HCT116 (cell line): ENCODE results near the gene DBNL. TPM values are rescaled to one million over a fixed set of nuclear protein-coding genes. Genes with fewer than 3 reads are reported as not detected.

ENCODE experiments used
- ATAC-seq: fragments of 200-7000 bp; cut with Tn5 transposase; 2 replicates; pipeline ENCODE4 v1.9.1; 2020; ENCODE audit warnings: mild to moderate bottlenecking, moderate library complexity
- BruUV-seq: library from RNA; stranded (reverse); fragments of 400-500 nt; replicated peaks from 2 replicates; lab custom pipeline; 2021; lab: Mats Ljungman, UMichigan
- CTCF ChIA-PET: fragments of 300-600 bp; sonication (Branson Sonifier 250); formaldehyde crosslinking; loops from one replicate; lab custom pipeline; 2021; ENCODE audit warnings: antibody characterized with exemption; lab: Charles Lee
- POLR2A ChIA-PET: fragments of 300-600, 350-600 bp; sonication (Branson Sonifier 250); formaldehyde crosslinking; loops from one replicate; lab custom pipeline; 2021; ENCODE audit warnings: antibody characterized with exemption; lab: Charles Lee
- RAD21 ChIA-PET, 2 experiments: fragments of 300-600 bp; sonication (Branson Sonifier 250); formaldehyde crosslinking; loops; one replicate each; lab custom pipeline; 2023; ENCODE audit warnings: low total read pairs in 2 of 2; ENCODE audit not compliant: uncharacterized antibody in 2 of 2, unreplicated experiment in 2 of 2, low non-redundant PET in 1 of 2; lab: Charles Lee
- DNase-seq: peaks from one replicate; pipeline ENCODE4 v3.0.0-alpha.2; 2010; ENCODE audit warnings: low read depth, low spot score
- H2AFZ ChIP-seq: fragments of 200-600 bp; shearing (Covaris generic), sonication (generic); 2 replicates; pipeline ENCODE4 v1.6.1; 2017; ENCODE audit warnings: low read depth, mixed run types, mixed read lengths, antibody characterized with exemption, low read length; ENCODE audit not compliant: poor library complexity, severe bottlenecking
- H3K27ac ChIP-seq: 2 replicates; pipeline ENCODE4 v1.5.1; 2012; ENCODE audit warnings: low read depth, low read length
- H3K27me3 ChIP-seq: fragments of 200-600 bp; sonication (generic); 2 replicates; pipeline ENCODE4 v1.6.1; 2016; ENCODE audit warnings: mixed run types, low read length, mixed read lengths; ENCODE audit not compliant: insufficient read depth
- H3K36me3 ChIP-seq, 2 experiments: fragments of 200-500 bp in 1 of 2; fragments of 200-600 bp in 1 of 2; sonication (Bioruptor generic) in 1 of 2; sonication (generic) in 1 of 2; 2 replicates each; pipeline versions ENCODE4 v1.5.1 to v1.6.1; 2014 to 2016; ENCODE audit warnings: low read length in 2 of 2, inconsistent platforms in 1 of 2, mixed read lengths in 1 of 2, mixed run types in 1 of 2; ENCODE audit not compliant: insufficient read depth in 2 of 2, control insufficient read depth in 1 of 2
- H3K4me1 ChIP-seq, 2 experiments: fragments of 200-600 bp in 1 of 2; sonication (generic) in 1 of 2; 2 replicates each; pipeline versions ENCODE4 v1.5.1 to v1.6.1; 2012 to 2017; ENCODE audit warnings: low read length in 2 of 2, inconsistent platforms in 1 of 2, mild to moderate bottlenecking in 1 of 2, mixed read lengths in 1 of 2, mixed run types in 1 of 2, moderate library complexity in 1 of 2; ENCODE audit not compliant: insufficient read depth in 2 of 2, control insufficient read depth in 1 of 2
- H3K4me2 ChIP-seq: fragments of 200-600 bp; sonication (generic); 2 replicates; pipeline ENCODE4 v1.6.1; 2017; ENCODE audit warnings: mixed run types, low read length, mixed read lengths
- H3K4me3 ChIP-seq, 2 experiments: fragments of 200-600 bp in 1 of 2; sonication (generic) in 1 of 2; replicated peaks in 1 of 2; 2 replicates each; pipeline ENCODE4 v1.5.1; 2011 to 2016; ENCODE audit warnings: low read length in 2 of 2, control low read depth in 1 of 2, low read depth in 1 of 2, mild to moderate bottlenecking in 1 of 2, mixed read lengths in 1 of 2, mixed run types in 1 of 2
- H3K79me2 ChIP-seq: fragments of 200-600 bp; sonication (generic); 2 replicates; pipeline ENCODE4 v1.6.1; 2017; ENCODE audit warnings: mild to moderate bottlenecking, mixed run types, low read length, moderate library complexity, mixed read lengths; ENCODE audit not compliant: insufficient read depth
- H3K9ac ChIP-seq: fragments of 200-600 bp; sonication (generic); 2 replicates; pipeline ENCODE4 v1.6.1; 2016; ENCODE audit warnings: low read length, mixed read lengths
- H3K9me2 ChIP-seq: fragments of 200-600 bp; sonication (generic), shearing (Covaris generic); 2 replicates; pipeline ENCODE4 v1.6.1; 2017; ENCODE audit warnings: mixed run types, mild to moderate bottlenecking, moderate library complexity; ENCODE audit not compliant: insufficient read depth
- H3K9me3 ChIP-seq, 2 experiments: fragments of 200-500 bp in 1 of 2; fragments of 200-600 bp in 1 of 2; sonication (Bioruptor generic) in 1 of 2; sonication (generic) in 1 of 2; 2 replicates each; pipeline ENCODE4 v1.6.1; 2014 to 2017; ENCODE audit warnings: low read length in 2 of 2, mixed read lengths in 2 of 2, inconsistent platforms in 1 of 2, low read depth in 1 of 2, mild to moderate bottlenecking in 1 of 2, mixed run types in 1 of 2, moderate library complexity in 1 of 2; ENCODE audit not compliant: control insufficient read depth in 1 of 2, insufficient read depth in 1 of 2
- H4K20me1 ChIP-seq: fragments of 200-600 bp; sonication (generic), shearing (Covaris generic); 2 replicates; pipeline ENCODE4 v1.6.1; 2017; ENCODE audit warnings: mixed run types, mild to moderate bottlenecking, moderate library complexity; ENCODE audit not compliant: insufficient read depth
- CEBPB ChIP-seq: IDR thresholded peaks from 2 replicates; pipeline ENCODE4 v1.6.1; 2012; ENCODE audit warnings: low read depth
- ELF1 ChIP-seq: IDR thresholded peaks from 2 replicates; pipeline ENCODE4 v1.6.1; 2012; ENCODE audit warnings: low read depth, borderline replicate concordance
- EZH2 ChIP-seq: fragments of 200-600 bp; sonication (generic); IDR thresholded peaks from 2 replicates; pipeline ENCODE4 v1.6.1; 2017; ENCODE audit warnings: antibody characterized with exemption, mixed run types
- EZH2phosphoT487 ChIP-seq: fragments of 200-600 bp; IDR thresholded peaks from 2 replicates; pipeline ENCODE4 v1.6.1; 2018; ENCODE audit warnings: antibody characterized with exemption, borderline replicate concordance
- JUND ChIP-seq: IDR thresholded peaks from 2 replicates; pipeline ENCODE4 v1.6.1; 2012
- POLR2AphosphoS5 ChIP-seq: IDR thresholded peaks from 2 replicates; pipeline ENCODE4 v1.6.1; 2011; ENCODE audit warnings: mild to moderate bottlenecking, low read depth, low read length, moderate library complexity
- SP1 ChIP-seq: IDR thresholded peaks from 2 replicates; pipeline ENCODE4 v1.6.1; 2012; ENCODE audit warnings: low read depth
- SRF ChIP-seq: IDR thresholded peaks from 2 replicates; pipeline ENCODE4 v1.6.1; 2012; ENCODE audit warnings: low read depth
- intact Hi-C: fragments of 100-400 bp; cut with micrococcal nuclease; formaldehyde crosslinking; loops from 2 replicates; pipeline ENCODE4 v1.10.0; 2022
- total RNA-seq: library from RNA; stranded (reverse); gene quantifications from one replicate; pipeline ENCODE4 v1.2.1, GENCODE V29; 2021; ENCODE audit not compliant: unreplicated experiment
- TF ChIP-seq, protein P1 (sequence below): IDR thresholded peaks from 2 replicates; pipeline ENCODE4 v1.6.1; 2012
- TF ChIP-seq, protein P2 (sequence below): IDR thresholded peaks from 2 replicates; pipeline ENCODE4 v1.6.1; 2012

The DBNL gene
- total RNA-seq, 1 experiment from 2014 or later, result 39.4 TPM

- POLR2A ChIA-PET, result no interaction called here
- DNase-seq, result no peak
- RAD21 ChIA-PET, result no interaction called here
- intact Hi-C loops, result no loop called here
- H3K27me3 ChIP-seq, result no peaks in the 10 kb centered on the region
- peaks cover 14% of the 10 kb centered on the region for H3K79me2 ChIP-seq
- H3K4me1 ChIP-seq, result peaks cover 6 to 20% of the 10 kb centered on the region in 2 experiments
- peaks cover 21 to 33% of the 10 kb centered on the region in 2 experiments; a peak in 3 of 4 replicates for H3K36me3 ChIP-seq
- H3K9ac ChIP-seq, result no peak overlapping the region
- no peaks in the 10 kb centered on the region for H4K20me1 ChIP-seq
- BruUV-seq, result no TSS peak
- H3K4me2 ChIP-seq, result no peak overlapping the region
- CTCF ChIA-PET, result no interaction called here
- TF ChIP-seq SRF, result no peak
- TF ChIP-seq ELF1, result no peak
- TF ChIP-seq EZH2, result no peak
- TF ChIP-seq, protein P1, sequence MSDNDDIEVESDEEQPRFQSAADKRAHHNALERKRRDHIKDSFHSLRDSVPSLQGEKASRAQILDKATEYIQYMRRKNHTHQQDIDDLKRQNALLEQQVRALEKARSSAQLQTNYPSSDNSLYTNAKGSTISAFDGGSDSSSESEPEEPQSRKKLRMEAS, result no peak
- TF ChIP-seq POLR2AphosphoS5, result no peak
- TF ChIP-seq, all 23 proteins: peak for 0
- Histone ChIP-seq H3K9me3 (no peaks in the 10 kb centered on the region), H3K27ac (no peak overlapping the region), H2AFZ (no peak overlapping the region), H3K4me3 (no peak overlapping the region), H3K9me2 (no peaks in the 10 kb centered on the region)
- no peak for ATAC-seq
These were observed 33.2 kb downstream of the DBNL start for GRCh38 chr7:44077681-44078091.

DNA sequence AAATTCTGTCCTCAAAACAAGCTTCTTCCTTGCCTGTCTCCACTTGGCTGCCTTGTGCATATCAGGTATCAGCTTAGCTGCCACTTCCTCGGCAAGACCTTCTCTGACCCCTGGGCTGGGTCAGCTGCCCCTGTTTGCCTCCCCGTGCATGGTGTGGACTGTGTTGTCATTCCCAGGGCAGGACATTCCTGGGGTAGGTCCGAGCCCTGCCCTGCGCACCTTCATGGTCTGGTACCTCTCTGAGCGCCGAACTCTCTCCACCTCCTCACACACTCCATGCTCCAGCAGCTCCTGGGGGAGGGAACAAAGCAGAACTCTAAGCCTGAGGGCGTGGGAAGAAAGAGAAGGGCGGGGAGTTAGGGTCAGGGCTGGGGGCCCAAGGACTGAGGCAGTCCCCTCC is 34.0 kb downstream of the DBNL start:
- H2AFZ ChIP-seq, result no peak overlapping the region
- H3K9ac ChIP-seq, result no peak overlapping the region
- no peaks in the 10 kb centered on the region for H3K9me2 ChIP-seq
- no peaks in the 10 kb centered on the region for H3K9me3 ChIP-seq
- RAD21 ChIA-PET, result no interaction called here
- no peak overlapping the region for H3K27ac ChIP-seq
- H3K36me3 ChIP-seq, result peaks cover 17 to 30% of the 10 kb centered on the region in 2 experiments; a peak in 3 of 4 replicates
- no peak overlapping the region for H3K4me3 ChIP-seq
- no peaks in the 10 kb centered on the region for H4K20me1 ChIP-seq
- H3K79me2 ChIP-seq, result peaks cover 14% of the 10 kb centered on the region
- DNase-seq, result no peak
- no peaks in the 10 kb centered on the region for H3K27me3 ChIP-seq
- intact Hi-C loops, result no loop called here
- no peak for TF ChIP-seq POLR2AphosphoS5
- TF ChIP-seq, protein P2, sequence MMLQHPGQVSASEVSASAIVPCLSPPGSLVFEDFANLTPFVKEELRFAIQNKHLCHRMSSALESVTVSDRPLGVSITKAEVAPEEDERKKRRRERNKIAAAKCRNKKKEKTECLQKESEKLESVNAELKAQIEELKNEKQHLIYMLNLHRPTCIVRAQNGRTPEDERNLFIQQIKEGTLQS, result no peak
- TF ChIP-seq ELF1, result no peak
- no peak for TF ChIP-seq EZH2phosphoT487
- no peak for TF ChIP-seq JUND
- no peak for TF ChIP-seq SP1
- TF ChIP-seq CEBPB, result no peak
- peaks cover 12 to 21% of the 10 kb centered on the region in 2 experiments; a peak in 3 of 4 replicates for H3K4me1 ChIP-seq
- no peak overlapping the region for H3K4me2 ChIP-seq
- BruUV-seq, result no TSS peak
- CTCF ChIA-PET, result no interaction called here
- no peak for ATAC-seq
- POLR2A ChIA-PET, result no interaction called here
